PFSK-1 (cell line): ENCODE data around the gene ATG16L2.

Experiments
- FOXP2 ChIP-seq: optimal IDR thresholded peaks from 2 replicates; pipeline ENCODE3; 2011; ENCODE audit warnings: borderline replicate concordance, control low read depth, inconsistent platforms; ENCODE audit not compliant: insufficient read depth; ENCODE audit errors: extremely low read length, extremely low read depth
- POLR2AphosphoS5 ChIP-seq: IDR thresholded peaks from 2 replicates; pipeline ENCODE4 v1.6.1; 2012; ENCODE audit warnings: low read depth, mild to moderate bottlenecking, control low read depth, low read length, moderate library complexity
- REST ChIP-seq, 2 experiments: IDR thresholded peaks; 2 replicates each; pipeline versions ENCODE4 v1.6.1 to v1.8.0; 2011 to 2012; ENCODE audit warnings: low read depth in 2 of 2, low read length in 2 of 2, control low read depth in 1 of 2, inconsistent platforms in 1 of 2, mild to moderate bottlenecking in 1 of 2, moderate library complexity in 1 of 2; ENCODE audit not compliant: insufficient read depth in 1 of 2
- SIN3A ChIP-seq: IDR thresholded peaks from 2 replicates; pipeline ENCODE4 v1.6.1; 2012; ENCODE audit warnings: mild to moderate bottlenecking, low read length, moderate library complexity, borderline replicate concordance; ENCODE audit not compliant: insufficient read depth
- TAF1 ChIP-seq: IDR thresholded peaks from 2 replicates; pipeline ENCODE4 v1.6.1; 2012; ENCODE audit warnings: low read length, control low read depth, borderline replicate concordance; ENCODE audit not compliant: insufficient read depth

ATG16L2 gene

GRCh38 chr11:72831521-72832300 is 17.5 kb downstream of the ATG16L2 start:
- TF ChIP-seq TAF1 = 0 out of 2 replicates have a peak, but pooled peaks have one; percentile 22
- no peak for TF ChIP-seq SIN3A
- 0 out of 2 replicates have a peak, but pooled peaks have one; percentile 28 for TF ChIP-seq POLR2AphosphoS5
- TF ChIP-seq FOXP2 = peak; percentile 36

- no peak for TF ChIP-seq SIN3A
- TF ChIP-seq POLR2AphosphoS5 = no peak
- no peak for TF ChIP-seq FOXP2
- no peak for TF ChIP-seq TAF1
- no peak for TF ChIP-seq REST (IDR thresholded peaks at IDR 0.05; ENCODE audit: insufficient read depth in 1 of 2, low read depth in 2 of 2, low read length in 2 of 2)
Measured at GRCh38 chr11:72832301-72833082, 18.3 kb downstream of the ATG16L2 start.

GRCh38 chr11:72833083-72833733 is 19.0 kb downstream of the ATG16L2 start:
- TF ChIP-seq POLR2AphosphoS5 = no peak
- TF ChIP-seq TAF1 = no peak
- no peak for TF ChIP-seq REST (IDR thresholded peaks at IDR 0.05; ENCODE audit: insufficient read depth in 1 of 2, low read depth in 2 of 2, low read length in 2 of 2)
- no peak for TF ChIP-seq SIN3A
- no peak for TF ChIP-seq FOXP2

- TF ChIP-seq SIN3A (no peak), FOXP2 (no peak), POLR2AphosphoS5 (no peak), TAF1 (no peak), REST (IDR thresholded peaks at IDR 0.05; ENCODE audit: insufficient read depth in 1 of 2, low read depth in 2 of 2, low read length in 2 of 2) (no peak)
Measured at GRCh38 chr11:72833811-72834493, 19.7 kb downstream of the ATG16L2 start.
